Left renal cortex interstitium (tissue), 4 donors: ENCODE measurements around the gene ADCY4. TPM values are rescaled to one million over a fixed set of nuclear protein-coding genes. Genes with fewer than 3 reads are reported as not detected.

Source experiments
- DNase-seq, 4 donors: peaks; one replicate each; pipeline ENCODE4 v3.0.0-alpha.2; 2013; ENCODE audit warnings: low read depth in 4 of 4, low spot score in 2 of 4, missing footprints in 1 of 4
- polyA plus RNA-seq, 4 donors: library from polyadenylated mRNA; unstranded; fragments of 120-200 nt; gene quantifications; one replicate each; pipeline ENCODE4 v1.2.1, GENCODE V29; 2013; ENCODE audit not compliant: insufficient read length in 4 of 4

ADCY4 gene
- polyA plus RNA-seq, 4 donors, result 15.8 to 26.6 (median 21.4) TPM

DNA sequence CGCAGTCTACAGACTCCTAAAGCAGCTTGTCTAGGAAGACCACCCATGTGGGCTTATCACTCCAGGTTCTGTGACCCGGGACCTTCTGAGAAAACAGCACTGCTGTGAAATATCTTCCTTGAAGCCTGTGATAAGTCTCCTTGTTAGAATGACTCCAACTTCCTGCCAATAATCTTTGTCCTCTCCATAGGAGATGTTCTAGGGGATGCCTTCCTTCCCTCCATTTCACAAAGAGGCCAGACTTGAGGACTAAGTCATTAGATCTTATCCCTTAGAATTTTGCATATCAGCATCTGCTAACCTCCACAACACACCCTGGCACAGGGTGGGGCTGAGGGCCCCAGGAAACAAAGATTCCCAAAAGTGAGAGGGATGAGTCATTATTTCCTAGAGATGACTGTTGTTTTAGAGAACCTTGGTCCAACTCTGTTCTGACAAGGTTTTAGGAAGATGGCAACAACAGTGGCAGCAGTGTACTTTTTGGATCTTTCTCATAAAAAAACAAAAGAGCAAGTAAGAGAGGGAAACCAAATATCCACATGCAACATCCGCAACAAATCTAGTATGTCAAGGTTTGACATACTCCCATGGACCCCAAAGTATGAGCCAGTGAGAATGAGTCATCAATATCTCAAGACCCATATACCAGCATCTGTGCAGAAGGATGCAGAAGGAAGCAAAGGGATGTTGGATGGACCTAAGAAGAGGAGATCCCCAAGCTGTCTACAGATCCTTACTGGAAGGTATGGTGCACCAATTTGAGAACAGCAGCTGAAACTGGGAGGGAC is 17.5 kb downstream of the ADCY4 start:
- DNase-seq, result no peak

DNA sequence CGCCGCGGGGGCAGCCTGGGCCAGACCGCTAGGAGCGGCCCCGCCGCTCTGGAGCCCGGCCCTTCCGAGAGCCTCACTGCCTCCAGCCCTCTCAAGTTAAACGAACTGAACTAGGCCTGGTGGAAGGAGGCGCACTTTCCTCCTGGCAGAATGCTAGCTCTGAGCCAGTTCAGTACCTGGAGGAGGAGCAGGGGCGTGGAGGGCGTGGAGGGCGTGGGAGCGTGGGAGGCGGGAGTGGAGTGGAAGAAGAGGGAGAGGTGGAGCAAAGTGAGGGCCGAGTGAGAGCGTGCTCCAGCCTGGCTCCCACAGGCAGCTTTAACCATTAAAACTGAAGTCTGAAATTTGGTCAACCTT is 18.3 kb downstream of the ADCY4 start:
- no peak for DNase-seq

DNA sequence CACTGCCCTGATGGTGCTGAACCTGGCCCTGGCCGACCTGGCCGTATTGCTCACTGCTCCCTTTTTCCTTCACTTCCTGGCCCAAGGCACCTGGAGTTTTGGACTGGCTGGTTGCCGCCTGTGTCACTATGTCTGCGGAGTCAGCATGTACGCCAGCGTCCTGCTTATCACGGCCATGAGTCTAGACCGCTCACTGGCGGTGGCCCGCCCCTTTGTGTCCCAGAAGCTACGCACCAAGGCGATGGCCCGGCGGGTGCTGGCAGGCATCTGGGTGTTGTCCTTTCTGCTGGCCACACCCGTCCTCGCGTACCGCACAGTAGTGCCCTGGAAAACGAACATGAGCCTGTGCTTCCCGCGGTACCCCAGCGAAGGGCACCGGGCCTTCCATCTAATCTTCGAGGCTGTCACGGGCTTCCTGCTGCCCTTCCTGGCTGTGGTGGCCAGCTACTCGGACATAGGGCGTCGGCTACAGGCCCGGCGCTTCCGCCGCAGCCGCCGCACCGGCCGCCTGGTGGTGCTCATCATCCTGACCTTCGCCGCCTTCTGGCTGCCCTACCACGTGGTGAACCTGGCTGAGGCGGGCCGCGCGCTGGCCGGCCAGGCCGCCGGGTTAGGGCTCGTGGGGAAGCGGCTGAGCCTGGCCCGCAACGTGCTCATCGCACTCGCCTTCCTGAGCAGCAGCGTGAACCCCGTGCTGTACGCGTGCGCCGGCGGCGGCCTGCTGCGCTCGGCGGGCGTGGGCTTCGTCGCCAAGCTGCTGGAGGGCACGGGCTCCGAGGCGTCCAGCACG is 18.9 kb downstream of the ADCY4 start:
- no peak for DNase-seq

DNA sequence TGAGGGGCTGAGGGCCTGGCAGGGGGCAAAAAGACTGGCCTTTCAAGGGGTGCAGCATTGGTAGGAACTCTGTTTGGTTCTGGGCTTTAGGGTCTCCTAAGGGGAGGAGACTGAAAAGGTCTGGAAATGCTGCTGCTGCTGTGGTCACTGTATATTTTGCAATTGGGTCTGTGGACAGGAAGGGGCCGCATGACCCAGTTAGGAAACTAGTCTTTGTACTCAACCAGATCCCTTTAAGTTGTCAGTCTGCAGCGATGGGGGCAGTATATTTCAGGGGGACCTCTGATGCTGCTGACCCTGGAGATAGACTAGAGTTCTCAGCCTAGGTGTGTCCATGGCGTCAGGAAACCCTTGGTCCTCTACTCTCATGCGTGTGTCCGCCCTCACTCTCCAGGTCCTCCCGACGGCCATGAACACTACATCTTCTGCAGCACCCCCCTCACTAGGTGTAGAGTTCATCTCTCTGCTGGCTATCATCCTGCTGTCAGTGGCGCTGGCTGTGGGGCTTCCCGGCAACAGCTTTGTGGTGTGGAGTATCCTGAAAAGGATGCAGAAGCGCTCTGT is 19.5 kb downstream of the ADCY4 start:
- no peak for DNase-seq

DNA sequence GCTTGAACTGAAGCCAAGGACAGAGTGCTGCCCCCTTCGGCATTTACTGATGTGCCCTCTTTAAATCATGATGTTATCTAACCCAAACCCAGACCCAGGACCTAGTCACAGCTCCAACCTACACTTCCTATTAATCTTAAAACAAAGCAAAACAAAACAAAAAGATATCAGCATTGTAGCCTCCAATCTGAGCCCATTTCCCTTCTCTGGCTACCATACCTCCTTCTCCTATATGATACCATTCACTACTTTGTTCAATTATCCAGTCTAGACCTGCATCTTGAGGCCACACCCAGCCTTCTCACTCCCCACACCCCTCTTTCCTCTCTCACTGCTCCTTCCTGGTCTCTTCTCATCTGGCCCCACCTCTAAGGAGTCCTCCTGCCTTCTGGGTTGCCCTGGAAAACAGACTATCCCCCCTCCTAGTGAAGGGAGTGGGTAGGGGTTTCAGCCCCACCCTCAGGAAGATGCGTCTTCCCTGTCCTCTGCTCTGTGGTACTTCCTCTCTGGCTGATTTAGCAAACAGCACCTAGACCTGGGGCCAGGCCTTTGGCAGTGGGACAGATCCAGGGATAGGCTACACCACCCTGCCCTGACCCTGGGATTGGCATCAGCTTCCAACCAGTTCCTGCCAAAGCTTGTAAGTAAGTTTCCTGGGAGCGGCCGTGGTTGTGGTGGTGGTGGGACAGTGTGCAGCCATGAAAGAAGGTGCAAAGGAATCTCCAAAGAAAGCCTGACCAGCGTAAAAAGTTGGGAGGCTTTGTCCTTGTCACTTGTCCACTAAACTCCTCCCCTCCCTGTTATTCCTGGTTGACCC is 20.3 kb downstream of the ADCY4 start:
- no peak for DNase-seq

DNA sequence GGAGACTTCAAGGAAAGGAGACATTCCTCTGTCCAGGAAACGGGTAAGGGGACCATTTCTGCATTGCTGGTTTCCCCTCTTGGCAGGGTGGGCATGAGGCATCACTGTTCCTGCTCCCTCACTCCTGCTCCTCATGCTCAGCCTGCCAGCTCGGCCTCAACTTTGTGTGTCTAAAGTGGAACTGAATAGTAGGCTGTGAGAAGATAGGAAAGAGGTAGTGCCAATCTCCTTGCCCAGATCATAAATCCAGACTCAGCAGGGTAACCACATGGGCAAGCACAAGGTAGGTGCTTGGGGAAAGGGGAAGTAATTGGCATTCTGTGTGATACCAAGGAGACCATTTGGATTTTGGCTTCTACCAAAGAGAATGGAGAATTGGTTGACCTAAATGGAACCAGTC is 21.0 kb downstream of the ADCY4 start:
- no peak for DNase-seq

DNA sequence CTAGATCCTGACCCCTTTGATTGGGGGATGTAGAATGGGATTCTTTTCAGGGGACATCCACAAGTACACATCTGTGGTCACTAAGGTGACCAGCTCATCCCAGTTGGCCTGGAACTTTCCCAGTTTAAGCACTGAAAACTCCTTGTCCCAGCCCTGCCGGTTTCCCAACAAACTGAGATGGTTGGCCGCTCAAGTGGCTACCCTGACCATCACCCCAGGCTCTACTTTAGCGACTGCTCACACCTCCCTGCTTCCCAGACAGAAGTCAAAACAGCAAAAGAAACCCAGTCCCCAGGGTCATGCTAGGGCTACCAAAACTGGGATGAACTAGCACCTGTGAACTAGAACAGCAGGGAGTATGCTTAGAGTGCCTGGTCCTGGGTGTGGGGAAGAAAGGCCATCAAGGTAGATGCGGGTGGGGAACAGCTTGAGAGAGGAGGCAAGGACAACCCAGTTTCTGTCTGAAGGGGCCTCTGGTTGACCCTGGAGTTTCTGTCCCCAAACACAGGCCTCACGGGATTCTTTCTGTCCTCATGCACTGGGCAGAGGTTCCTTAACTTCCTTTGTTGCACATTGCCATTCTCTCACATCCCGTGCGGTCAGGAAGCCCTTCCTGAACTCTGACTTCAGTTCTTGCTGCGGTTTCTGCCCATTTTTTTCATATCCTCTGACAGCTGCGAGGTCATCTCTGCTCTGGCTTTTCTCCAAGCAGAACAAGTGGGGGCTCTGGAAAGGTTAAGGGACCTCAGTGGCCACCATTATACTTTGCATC is 21.9 kb downstream of the ADCY4 start:
- DNase-seq, result no peak

DNA sequence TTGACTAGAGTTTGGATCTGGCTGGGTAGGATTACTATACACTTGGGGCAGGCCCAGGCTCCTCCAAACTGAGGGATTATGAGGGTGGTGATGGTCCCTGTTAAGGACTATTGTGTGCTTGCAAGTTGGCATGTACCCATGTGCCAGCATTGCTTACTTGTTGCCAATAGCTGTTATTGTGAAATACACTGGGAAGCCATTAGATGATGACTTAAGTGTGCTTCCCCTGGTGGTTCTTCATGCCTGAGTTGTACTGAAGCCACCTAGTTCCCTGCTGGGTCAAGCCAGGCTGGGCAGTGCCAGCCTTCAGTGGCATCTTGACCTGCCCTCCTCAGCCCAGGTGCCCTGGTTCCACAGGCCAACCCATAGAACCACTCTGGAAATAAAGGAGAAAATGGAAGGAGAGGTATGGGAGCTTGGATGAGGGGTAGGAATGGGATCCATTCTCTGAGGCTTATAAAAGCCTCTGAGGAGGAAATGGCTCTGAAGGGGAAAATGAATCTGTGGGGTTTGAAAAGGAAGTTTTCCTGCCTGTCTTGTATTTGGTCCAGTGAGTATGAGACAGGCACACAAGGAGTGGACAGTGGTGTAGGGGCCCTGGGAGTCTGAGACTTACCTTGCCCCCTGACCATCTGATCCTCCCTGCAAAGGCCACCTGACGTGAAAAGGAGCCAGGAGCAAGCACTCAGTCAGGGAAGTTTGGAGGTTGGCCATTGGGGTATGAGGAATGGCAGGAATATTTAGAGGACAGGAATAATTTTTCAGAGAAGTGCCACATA is 22.8 kb downstream of the ADCY4 start:
- no peak for DNase-seq

DNA sequence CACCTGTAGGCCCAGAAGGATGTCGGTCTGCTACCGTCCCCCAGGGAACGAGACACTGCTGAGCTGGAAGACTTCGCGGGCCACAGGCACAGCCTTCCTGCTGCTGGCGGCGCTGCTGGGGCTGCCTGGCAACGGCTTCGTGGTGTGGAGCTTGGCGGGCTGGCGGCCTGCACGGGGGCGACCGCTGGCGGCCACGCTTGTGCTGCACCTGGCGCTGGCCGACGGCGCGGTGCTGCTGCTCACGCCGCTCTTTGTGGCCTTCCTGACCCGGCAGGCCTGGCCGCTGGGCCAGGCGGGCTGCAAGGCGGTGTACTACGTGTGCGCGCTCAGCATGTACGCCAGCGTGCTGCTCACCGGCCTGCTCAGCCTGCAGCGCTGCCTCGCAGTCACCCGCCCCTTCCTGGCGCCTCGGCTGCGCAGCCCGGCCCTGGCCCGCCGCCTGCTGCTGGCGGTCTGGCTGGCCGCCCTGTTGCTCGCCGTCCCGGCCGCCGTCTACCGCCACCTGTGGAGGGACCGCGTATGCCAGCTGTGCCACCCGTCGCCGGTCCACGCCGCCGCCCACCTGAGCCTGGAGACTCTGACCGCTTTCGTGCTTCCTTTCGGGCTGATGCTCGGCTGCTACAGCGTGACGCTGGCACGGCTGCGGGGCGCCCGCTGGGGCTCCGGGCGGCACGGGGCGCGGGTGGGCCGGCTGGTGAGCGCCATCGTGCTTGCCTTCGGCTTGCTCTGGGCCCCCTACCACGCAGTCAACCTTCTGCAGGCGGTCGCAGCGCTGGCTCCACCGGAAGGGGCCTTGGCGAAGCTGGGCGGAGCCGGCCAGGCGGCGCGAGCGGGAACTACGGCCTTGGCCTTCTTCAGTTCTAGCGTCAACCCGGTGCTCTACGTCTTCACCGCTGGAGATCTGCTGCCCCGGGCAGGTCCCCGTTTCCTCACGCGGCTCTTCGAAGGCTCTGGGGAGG is 23.9 kb downstream of the ADCY4 start, which contains the start of gene LTB4R:
Gene LTB4R (plus strand): TSS at position 857 of the 959 bp plus-strand sequence. CDS start 4,150 bp downstream, outside the sequence.
- peak in 1 of 4 donors; percentile 55 for DNase-seq

DNA sequence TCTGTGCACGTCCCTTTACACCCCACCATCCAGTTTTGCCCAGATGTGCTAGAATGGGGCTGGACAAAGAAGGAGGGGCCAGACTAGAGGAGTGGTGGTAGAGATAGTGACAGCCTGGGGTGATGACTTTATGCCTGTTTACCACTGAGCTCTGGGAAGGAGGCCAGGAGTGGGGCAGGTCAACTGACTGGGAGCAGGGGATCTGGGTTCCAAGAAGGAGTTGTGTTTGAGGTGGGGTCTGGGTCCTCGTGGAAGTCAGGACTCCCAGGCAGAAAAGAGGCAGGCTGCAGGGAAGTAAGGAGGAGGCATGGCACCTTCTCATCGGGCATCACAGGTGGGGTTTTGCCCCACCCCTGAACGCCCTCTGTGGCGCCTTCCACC is 24.6 kb downstream of the ADCY4 start:
- DNase-seq, result no peak

DNA sequence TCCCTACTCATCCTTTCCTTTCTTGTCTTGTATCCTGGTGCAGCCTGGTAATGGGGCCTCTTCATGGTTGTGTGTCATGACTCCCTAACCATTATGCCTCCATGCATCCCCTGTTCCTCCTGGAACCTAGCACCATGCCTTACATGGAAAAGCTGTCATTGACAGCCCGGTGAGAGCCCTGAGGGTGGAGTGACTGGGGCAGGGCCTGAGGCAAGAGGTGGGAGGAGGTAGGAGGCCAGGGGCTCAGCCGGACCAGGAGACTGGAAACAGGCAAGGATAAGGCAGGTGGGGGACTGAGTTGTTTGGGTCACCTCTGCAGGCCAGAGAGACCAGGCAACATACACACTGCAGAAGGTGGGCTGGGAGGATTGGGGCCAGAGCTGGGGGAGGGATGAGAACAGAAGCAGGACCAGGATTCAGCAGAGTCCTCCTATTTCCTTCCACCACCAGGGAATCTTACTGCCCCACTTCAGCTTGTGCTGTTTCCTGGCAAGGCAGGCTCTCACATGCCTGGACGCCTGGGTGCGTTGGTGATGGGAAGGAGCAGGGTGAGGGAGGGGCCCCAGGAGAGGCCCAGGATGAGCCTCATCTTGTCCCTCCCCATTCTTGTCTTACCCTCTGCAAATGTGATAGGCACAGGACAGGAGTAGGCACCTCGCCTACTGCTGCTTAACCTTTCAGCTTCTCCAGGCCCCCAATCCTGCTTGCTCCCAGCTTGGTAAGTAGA is 25.2 kb downstream of the ADCY4 start, which contains the start of gene LTB4R2:
Gene LTB4R2 (plus strand): TSS at position 603 of the 727 bp plus-strand sequence. CDS start 525 bp downstream, outside the sequence.
- no peak for DNase-seq

DNA sequence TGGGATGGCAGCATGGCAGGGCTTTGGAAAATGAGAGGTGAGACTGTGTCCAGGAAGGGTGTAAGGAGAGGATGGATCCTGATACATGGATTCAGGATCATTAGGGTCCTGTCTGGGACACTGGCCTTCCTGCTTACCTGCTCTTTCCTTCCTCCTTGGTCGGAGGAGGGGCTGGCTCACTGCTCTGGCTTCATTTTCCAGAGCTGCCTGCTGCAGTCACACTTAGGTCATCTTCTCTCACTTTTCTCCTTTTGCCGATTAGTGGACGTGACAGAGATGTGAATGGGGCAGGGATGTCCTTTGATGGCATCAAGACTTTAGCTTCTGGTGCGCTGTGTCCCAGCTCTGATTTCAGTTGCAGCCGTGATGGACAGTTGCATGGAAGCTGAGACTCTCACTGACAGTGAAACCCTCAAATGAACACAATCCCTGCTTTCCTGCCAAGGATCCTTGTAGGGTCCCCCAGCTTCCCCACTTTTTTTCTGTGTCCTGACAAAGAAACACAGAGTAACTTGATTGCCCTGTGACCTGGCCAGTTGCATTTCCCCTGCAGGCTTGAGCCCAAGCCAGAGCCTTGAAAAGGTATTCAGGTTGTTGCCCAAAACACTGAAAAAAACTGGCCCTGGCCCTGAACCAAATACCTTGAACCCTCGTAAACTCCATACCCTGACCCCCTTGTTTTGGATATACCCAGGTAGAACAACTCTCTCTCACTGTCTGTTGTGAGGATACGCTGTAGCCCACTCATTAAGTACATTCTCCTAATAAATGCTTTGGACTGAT is 26.3 kb downstream of the ADCY4 start:
- no peak for DNase-seq

DNA sequence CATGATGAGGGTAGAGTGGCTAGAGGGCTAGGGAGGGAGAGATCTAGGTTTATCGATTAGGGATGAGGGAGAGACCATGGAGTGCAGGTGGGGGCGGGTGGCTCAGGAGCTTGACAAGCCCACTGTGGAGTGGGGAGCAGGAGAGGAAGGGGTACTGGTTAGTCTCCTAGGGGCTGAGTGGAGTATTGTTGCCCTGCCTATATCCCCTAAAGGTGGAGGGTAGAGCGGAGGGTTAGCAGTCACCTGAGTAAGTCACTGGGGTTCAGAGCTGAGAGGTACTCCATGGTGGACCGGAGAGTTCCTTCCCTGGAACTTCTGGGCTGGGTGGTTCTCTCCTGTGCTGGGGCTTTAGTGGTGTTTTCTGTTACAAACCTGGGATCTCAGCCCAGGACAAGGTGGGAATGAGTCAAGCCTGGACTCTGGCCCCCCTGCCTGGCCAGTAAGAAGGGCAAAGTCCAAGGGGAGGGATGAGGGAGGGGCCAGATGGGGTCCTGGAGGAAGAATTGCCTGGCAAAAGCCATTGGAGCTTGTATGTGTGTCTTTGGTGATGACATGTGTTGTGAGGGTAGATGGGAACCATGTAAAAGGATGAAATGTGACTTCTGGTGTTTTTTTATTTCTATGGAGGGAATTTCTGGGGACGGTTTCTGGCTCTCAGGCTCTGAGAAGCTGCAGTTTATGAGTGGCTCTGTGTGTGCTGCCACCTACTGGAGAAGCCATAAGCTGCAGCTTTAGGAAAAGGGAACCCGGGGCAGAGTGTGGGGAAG is 27.1 kb downstream of the ADCY4 start, which contains the start of gene CIDEB:
Gene CIDEB (minus strand): TSS at position 403 of the 767 bp plus-strand sequence. CDS start 119 bp downstream, at position 284.
- DNase-seq, result no peak

DNA sequence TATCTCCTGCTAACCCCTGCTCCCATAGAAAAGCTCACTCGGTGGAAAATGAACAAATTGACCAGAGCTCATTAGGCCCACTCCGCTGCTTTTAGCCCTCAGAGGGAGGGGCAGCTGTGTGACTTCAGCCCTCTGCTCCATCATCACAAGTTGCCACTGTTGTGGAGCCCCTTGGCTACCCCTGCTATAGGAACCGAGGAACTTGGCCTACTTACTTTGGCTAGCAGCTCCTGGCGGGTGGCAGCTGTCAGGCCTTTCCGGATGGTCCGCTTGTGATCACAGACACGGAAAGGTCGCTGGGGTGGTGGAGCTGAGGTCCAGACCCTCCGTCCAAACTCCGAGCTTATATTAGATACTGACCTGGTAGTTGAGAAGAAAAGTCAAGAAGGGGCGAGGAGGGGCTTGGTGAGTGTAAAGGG is 27.7 kb downstream of the ADCY4 start:
- no peak for DNase-seq

DNA sequence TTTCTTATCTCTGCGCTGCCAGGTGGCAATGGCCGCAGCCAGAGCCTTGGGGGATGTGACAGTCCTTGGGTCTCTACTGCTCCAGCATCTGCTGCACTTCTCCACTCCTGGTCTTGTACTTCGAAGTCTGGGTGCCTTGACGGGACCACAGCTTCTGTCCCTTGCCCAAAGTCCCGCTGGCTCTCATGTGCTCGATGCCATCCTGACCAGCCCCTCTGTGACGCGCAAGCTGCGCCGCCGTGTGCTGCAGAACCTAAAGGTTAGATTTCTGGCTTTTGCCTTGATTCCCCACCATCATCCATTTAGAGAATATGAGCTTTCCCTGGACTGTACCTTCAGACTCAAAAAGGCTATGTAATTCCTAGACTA is 30.9 kb downstream of the ADCY4 start:
- no peak for DNase-seq
